Effector memory CD8-positive, alpha-beta T cell (primary cell): ENCODE results near the gene ISYNA1.

Experiments
- ATAC-seq: fragments of 150-1000 bp; cut with Tn5 transposase; replicated peaks from 2 replicates; pipeline ENCODE4 v1.10.0; 2021; ENCODE audit warnings: mild to moderate bottlenecking, moderate library complexity
- DNase-seq, 3 experiments: peaks; one replicate each; pipeline ENCODE4 v3.0.0; 2021
- H3K27ac Mint-ChIP-seq, 2 donors: one replicate each; pipeline ENCODE4 v1.8.0; 2022; ENCODE audit warnings: mild to moderate bottlenecking in 2 of 2, mixed read lengths in 2 of 2, moderate library complexity in 2 of 2
- H3K27me3 Mint-ChIP-seq, 2 donors: one replicate each; pipeline ENCODE4 v1.8.0; 2022; ENCODE audit warnings: mixed read lengths in 2 of 2
- H3K36me3 Mint-ChIP-seq: one replicate; pipeline ENCODE4 v1.8.0; 2022; ENCODE audit warnings: mild to moderate bottlenecking, moderate library complexity, mixed read lengths; ENCODE audit not compliant: insufficient read depth
- H3K4me1 Mint-ChIP-seq, 2 donors: one replicate each; pipeline ENCODE4 v1.8.0; 2022; ENCODE audit warnings: low read depth in 2 of 2, mixed read lengths in 2 of 2
- H3K4me3 Mint-ChIP-seq, 2 donors: one replicate each; pipeline ENCODE4 v1.8.0; 2022; ENCODE audit warnings: mild to moderate bottlenecking in 2 of 2, mixed read lengths in 2 of 2, moderate library complexity in 2 of 2
- H3K9me3 Mint-ChIP-seq, 2 donors: one replicate each; pipeline ENCODE4 v1.8.0; 2022; ENCODE audit warnings: mixed read lengths in 2 of 2

The ISYNA1 gene

DNA sequence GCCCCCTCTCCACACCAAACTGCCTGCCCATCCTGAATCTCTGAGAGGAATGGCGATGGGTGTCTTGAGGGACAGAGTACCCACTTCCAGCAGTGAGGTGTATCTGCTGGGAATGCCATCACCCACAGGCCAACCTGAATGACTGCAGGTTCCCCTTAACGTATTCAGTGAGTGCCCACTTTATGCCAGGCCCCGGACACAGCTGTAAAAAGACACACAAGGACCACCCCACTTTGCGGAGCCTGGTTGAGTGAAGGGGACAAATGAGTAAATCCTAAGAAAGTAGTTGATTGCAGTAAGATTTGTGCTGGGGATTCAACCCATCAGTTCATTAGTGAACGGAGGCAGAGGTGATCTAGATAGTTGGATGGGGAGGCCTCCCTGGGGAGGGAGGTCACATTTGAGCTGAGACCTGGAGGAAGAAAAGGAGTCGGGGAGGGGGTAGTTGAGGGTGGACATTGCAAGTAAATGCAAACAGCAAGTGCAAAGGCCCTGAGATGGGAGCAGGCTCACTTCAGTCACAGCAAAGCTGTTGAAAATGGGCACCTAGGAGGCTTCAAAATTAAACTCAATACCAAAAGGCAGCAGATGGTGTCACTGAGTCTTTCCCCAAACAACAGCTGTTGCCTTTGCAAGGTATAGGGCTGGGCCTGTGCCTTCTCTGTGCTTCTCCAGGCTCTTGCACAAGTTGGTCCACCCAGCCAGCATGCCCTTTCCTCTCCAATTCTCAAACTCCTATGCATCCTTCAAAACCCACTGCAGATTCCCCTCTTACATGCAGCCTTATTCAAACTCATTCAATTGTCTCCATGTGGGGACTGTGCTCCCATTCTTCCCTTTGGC lies 47.6 kb downstream of the ISYNA1 start:
- DNase-seq = no peak
- Mint-ChIP-seq H3K27ac (no peak overlapping the region), H3K9me3 (no peaks in the 10 kb centered on the region), H3K4me3 (peak overlapping the region in 1 of 2 donors; percentile 79), H3K36me3 (peaks cover 13% of the 10 kb centered on the region), H3K27me3 (peaks cover 0 to 33% of the 10 kb centered on the region in 2 donors), H3K4me1 (peaks cover 3 to 6% of the 10 kb centered on the region in 2 donors)
- no peak for ATAC-seq

DNA sequence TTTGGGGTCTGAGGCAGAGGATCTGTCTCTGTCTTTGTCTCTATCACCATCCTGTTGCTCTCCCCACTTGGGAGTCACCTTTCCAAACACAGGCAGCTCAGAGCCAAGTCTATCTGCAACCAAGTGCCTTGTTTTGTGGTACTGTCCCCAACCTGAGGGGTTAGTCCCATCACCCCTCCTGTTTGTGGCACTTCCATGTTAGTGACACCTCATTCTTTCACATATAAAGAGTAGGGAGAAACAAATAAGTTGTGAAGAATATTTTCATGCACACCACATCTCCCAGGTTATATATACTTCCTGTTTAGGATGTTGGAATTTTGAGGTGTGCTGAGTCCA lies 48.2 kb downstream of the ISYNA1 start:
- no peak overlapping the region for H3K27ac Mint-ChIP-seq

DNA sequence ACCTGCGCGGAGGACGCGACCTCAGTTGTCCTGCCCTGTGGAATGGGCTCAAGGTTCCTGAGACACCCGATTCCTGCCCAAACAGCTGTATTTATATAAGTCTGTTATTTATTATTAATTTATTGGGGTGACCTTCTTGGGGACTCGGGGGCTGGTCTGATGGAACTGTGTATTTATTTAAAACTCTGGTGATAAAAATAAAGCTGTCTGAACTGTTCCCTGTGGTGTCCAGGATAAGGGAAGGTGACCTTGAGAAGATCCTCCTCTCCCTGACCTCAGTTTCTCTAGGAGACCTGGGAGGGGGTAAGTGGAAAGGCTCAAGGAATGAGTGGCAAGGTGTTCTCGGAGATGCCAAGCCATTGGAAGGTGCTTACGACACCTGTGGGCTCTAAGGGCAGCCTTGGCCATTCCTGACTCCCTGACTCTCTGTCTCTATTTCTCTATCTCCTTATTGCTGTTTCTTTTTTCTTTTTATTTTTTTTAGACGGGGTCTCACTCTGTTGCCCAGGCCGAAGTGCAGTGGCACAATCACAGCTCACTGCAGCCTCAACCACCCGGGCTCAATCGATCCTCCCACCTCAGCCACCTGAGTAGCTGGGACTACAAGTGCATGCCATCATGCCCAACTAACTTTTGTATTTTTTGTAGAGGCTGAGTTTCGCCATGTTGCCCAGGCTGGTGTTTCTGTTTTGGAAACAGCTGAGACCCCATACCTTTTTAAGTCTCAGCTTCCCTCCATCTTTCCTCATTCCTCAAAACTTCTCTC lies 48.8 kb downstream of the ISYNA1 start:
- peaks cover 16% of the 10 kb centered on the region for H3K36me3 Mint-ChIP-seq
- H3K9me3 Mint-ChIP-seq = no peaks in the 10 kb centered on the region
- peak overlapping the region; percentile 54 to 79 for H3K4me3 Mint-ChIP-seq
- no peak for DNase-seq
- H3K27me3 Mint-ChIP-seq = peaks cover 0 to 41% of the 10 kb centered on the region in 2 donors
- H3K27ac Mint-ChIP-seq = no peak overlapping the region
- peaks cover 3 to 6% of the 10 kb centered on the region in 2 donors for H3K4me1 Mint-ChIP-seq
- no peak for ATAC-seq

More for the DNA sequence above, 48.2 kb downstream of the ISYNA1 start:
- H3K9me3 Mint-ChIP-seq = no peaks in the 10 kb centered on the region
- H3K4me1 Mint-ChIP-seq = peaks cover 3 to 6% of the 10 kb centered on the region in 2 donors
- H3K4me3 Mint-ChIP-seq = peak overlapping the region; percentile 54 to 79
- H3K36me3 Mint-ChIP-seq = peaks cover 13% of the 10 kb centered on the region
- ATAC-seq (no peak), DNase-seq (no peak)
- peaks cover 0 to 39% of the 10 kb centered on the region in 2 donors for H3K27me3 Mint-ChIP-seq

DNA sequence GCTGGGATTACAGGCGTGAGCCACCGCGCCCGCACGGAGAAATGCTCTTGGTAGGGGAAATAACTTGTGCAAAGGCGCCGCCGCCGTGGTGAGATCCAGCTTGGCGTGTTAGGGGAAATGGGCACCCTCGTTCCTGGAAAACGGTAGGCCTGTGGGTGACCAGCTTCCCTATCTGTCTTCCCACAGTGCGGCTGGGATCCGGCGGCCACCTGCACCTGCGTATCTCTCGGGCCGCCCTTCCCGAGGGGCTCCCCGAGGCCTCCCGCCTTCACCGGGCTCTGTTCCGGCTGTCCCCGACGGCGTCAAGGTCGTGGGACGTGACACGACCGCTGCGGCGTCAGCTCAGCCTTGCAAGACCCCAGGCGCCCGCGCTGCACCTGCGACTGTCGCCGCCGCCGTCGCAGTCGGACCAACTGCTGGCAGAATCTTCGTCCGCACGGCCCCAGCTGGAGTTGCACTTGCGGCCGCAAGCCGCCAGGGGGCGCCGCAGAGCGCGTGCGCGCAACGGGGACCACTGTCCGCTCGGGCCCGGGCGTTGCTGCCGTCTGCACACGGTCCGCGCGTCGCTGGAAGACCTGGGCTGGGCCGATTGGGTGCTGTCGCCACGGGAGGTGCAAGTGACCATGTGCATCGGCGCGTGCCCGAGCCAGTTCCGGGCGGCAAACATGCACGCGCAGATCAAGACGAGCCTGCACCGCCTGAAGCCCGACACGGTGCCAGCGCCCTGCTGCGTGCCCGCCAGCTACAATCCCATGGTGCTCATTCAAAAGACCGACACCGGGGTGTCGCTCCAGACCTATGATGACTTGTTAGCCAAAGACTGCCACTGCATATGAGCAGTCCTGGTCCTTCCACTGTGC lies 49.6 kb downstream of the ISYNA1 start:
- Mint-ChIP-seq H3K27ac (peak overlapping the region in 1 of 2 donors; percentile 67), H3K27me3 (peaks cover 0 to 40% of the 10 kb centered on the region in 2 donors), H3K4me3 (peak overlapping the region; percentile 76 to 79), H3K36me3 (peaks cover 17% of the 10 kb centered on the region), H3K4me1 (peaks cover 3 to 6% of the 10 kb centered on the region in 2 donors), H3K9me3 (no peaks in the 10 kb centered on the region)
- ATAC-seq (peak; percentile 90), DNase-seq (peak; percentile 67 to 77 (median 68))

DNA sequence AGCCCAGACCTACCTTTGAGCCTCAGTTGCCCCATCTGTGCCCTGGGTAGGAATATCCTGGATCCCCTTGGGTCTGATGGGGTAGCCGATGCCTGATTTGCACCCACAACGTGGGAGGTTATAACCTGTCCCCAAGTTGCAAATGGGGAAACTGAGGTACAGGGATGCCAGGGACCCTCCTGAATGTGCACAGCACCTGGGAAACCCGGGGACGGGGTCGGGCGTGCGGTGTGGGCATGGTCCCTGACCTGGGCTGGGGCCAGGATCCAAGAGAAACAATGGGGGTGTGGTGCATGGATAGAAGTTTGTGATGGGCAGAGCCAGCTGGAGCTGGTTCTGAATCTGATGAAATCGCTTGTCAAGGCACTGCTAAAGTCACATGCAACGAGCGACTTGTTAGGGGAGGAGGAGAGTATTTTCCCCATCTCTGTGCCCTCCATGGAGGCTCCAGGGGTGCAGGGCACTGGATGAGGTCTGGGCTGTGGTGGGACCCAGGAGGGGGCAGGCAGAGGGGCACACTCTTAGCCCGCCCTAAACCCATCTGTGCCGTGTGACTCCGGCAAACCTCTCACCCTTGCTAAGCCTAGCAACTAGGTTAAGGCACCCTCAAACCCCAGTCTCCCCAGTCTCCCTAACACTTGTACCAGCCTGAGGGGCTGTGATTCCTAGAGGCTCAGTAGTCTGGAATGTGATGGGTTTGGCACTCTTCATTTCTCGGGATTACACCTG lies 51.2 kb downstream of the ISYNA1 start:
- Mint-ChIP-seq H3K27ac (no peak overlapping the region), H3K9me3 (no peaks in the 10 kb centered on the region), H3K27me3 (peaks cover 0 to 52% of the 10 kb centered on the region in 2 donors), H3K36me3 (peaks cover 17% of the 10 kb centered on the region), H3K4me3 (no peak overlapping the region), H3K4me1 (peaks cover 3 to 6% of the 10 kb centered on the region in 2 donors)
- ATAC-seq = no peak
- no peak for DNase-seq

DNA sequence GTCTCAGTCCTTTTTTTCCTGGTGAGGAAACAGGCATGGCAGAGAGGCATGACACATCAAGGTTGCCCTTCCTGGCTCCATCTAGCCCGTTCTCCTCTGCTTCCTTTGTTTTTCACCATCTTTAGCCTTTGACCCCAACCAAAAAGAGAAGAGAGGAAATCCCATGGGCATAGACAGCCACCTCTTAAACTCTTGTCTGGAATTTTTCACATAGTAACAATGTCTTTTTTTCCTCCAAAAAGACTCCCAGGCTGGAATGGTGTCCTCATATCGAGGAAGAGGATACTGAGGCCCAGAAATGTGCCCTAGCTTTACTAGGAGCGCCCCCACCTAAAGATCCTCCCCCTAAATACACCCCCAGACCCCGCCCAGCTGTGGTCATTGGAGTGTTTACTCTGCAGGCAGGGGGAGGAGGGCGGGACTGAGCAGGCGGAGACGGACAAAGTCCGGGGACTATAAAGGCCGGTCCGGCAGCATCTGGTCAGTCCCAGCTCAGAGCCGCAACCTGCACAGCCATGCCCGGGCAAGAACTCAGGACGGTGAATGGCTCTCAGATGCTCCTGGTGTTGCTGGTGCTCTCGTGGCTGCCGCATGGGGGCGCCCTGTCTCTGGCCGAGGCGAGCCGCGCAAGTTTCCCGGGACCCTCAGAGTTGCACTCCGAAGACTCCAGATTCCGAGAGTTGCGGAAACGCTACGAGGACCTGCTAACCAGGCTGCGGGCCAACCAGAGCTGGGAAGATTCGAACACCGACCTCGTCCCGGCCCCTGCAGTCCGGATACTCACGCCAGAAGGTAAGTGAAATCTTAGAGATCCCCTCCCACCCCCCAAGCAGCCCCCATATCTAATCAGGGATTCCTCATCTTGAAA lies 52.0 kb downstream of the ISYNA1 start, which contains the start of gene GDF15:
GDF15 (plus strand) TSS at position 484 of the 868 bp plus-strand sequence; CDS start at position 516, 32 bp downstream.
- DNase-seq (peak; percentile 25 to 29 (median 26)), ATAC-seq (no peak)
- Mint-ChIP-seq H3K4me3 (no peak within 1 kb of the TSS), H3K27ac (no peak within 1 kb of the TSS), H3K9me3 (no peaks in the 10 kb centered on the region), H3K36me3 (peaks cover 14% of the 10 kb centered on the region), H3K4me1 (peaks cover 3 to 6% of the 10 kb centered on the region in 2 donors), H3K27me3 (peaks cover 0 to 53% of the 10 kb centered on the region in 2 donors)

DNA sequence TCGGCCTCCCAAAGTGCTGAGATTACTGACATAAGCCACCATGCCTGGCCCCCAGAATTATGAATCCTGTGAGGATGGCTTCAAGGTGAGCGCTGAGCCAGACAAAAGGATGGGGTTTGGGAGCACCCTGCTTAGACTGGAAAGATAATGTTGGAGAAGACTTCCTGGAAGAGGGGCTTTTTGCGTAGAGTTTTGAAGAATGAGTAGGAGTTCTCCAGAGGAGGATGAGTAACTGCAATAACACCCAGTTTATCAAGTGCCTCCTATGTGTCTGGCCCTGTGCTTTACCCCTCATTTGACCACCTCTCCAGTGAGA lies 52.6 kb downstream of the ISYNA1 start:
- no peaks in the 10 kb centered on the region for H3K9me3 Mint-ChIP-seq
- peaks cover 3 to 6% of the 10 kb centered on the region in 2 donors for H3K4me1 Mint-ChIP-seq
- H3K36me3 Mint-ChIP-seq = peaks cover 13% of the 10 kb centered on the region
- H3K27ac Mint-ChIP-seq = no peak overlapping the region
- DNase-seq (no peak), ATAC-seq (no peak)
- peaks cover 0 to 55% of the 10 kb centered on the region in 2 donors for H3K27me3 Mint-ChIP-seq
- H3K4me3 Mint-ChIP-seq = no peak overlapping the region

DNA sequence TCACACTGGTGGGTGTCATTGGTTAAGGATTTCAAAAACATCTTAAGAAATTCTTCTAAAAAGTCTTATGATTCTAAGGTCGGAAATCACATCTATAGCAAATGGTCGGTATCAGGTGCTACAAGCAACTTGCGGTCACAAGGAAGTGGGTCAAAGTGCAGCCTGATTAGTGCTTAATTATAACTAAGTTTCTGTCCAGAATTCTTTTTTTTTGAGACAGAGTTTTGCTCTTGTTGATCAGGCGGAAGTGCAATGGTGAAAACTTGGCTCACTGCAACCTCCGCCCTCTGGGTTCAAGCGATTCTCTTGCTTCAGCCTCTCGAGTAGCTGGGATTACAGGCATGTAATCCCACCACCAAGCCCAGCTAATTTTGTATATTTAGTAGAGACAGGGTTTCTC lies 53.2 kb downstream of the ISYNA1 start:
- Mint-ChIP-seq H3K36me3 (peaks cover 13% of the 10 kb centered on the region), H3K27ac (no peak overlapping the region), H3K9me3 (no peaks in the 10 kb centered on the region), H3K27me3 (peaks cover 0 to 61% of the 10 kb centered on the region in 2 donors), H3K4me3 (no peak overlapping the region), H3K4me1 (peaks cover 3 to 6% of the 10 kb centered on the region in 2 donors)
- no peak for ATAC-seq
- DNase-seq = no peak
